Mesothelial cell of epicardium (in vitro differentiated cells): ENCODE data around the gene CACUL1. TPM values are rescaled to one million over a fixed set of nuclear protein-coding genes. Genes with fewer than 3 reads are reported as not detected.

Source experiments
- DNase-seq, 2 experiments: peaks; one replicate each; pipeline ENCODE4 v3.0.0; 2021; ENCODE audit warnings: low spot score in 2 of 2; ENCODE audit not compliant: unreplicated experiment in 2 of 2
- H3K27ac Mint-ChIP-seq: 2 replicates; pipeline ENCODE4 v1.8.0; 2021; ENCODE audit warnings: mixed read lengths
- H3K27me3 Mint-ChIP-seq: 2 replicates; pipeline ENCODE4 v1.8.0; 2021; ENCODE audit warnings: low read depth, mixed read lengths
- H3K36me3 Mint-ChIP-seq: 2 replicates; pipeline ENCODE4 v1.8.0; 2021; ENCODE audit warnings: mixed read lengths
- H3K4me1 Mint-ChIP-seq: 2 replicates; pipeline ENCODE4 v1.8.0; 2021; ENCODE audit warnings: mixed read lengths
- H3K4me3 Mint-ChIP-seq: 2 replicates; pipeline ENCODE4 v1.8.0; 2021; ENCODE audit warnings: mild to moderate bottlenecking, moderate library complexity, mixed read lengths
- H3K9me3 Mint-ChIP-seq: 2 replicates; pipeline ENCODE4 v1.8.0; 2021; ENCODE audit warnings: mixed read lengths
- CTCF ChIP-seq: fragments of 200-600 bp; sonication (generic); IDR thresholded peaks from one replicate; pipeline ENCODE4 v1.5.0; 2021; ENCODE audit warnings: antibody characterized with exemption; ENCODE audit not compliant: unreplicated experiment
- total RNA-seq: library from RNA; stranded (reverse); gene quantifications from 3 replicates; pipeline ENCODE4 v1.2.1, GENCODE V29; 2021

CACUL1 gene
- total RNA-seq, 1 donor from 2014 or later: 63.9 TPM

GRCh38 chr10:118689070-118689858, 65.5 kb downstream of the CACUL1 start:
- no peaks in the 10 kb centered on the region for H3K4me1 Mint-ChIP-seq
- no peak for TF ChIP-seq CTCF
- DNase-seq: no peak
- H3K4me3 Mint-ChIP-seq: no peak overlapping the region
- no peaks in the 10 kb centered on the region for H3K27me3 Mint-ChIP-seq
- H3K27ac Mint-ChIP-seq: no peak overlapping the region
- H3K36me3 Mint-ChIP-seq: peaks cover 38% of the 10 kb centered on the region
- no peaks in the 10 kb centered on the region for H3K9me3 Mint-ChIP-seq

- DNase-seq: no peak
- no peak overlapping the region for H3K4me3 Mint-ChIP-seq
- no peaks in the 10 kb centered on the region for H3K27me3 Mint-ChIP-seq
- peaks cover 38% of the 10 kb centered on the region for H3K36me3 Mint-ChIP-seq
- no peak for TF ChIP-seq CTCF
- H3K9me3 Mint-ChIP-seq: no peaks in the 10 kb centered on the region
- H3K27ac Mint-ChIP-seq: no peak overlapping the region
- no peaks in the 10 kb centered on the region for H3K4me1 Mint-ChIP-seq
These were observed 67.3 kb downstream of the CACUL1 start for GRCh38 chr10:118687472-118687871.

GRCh38 chr10:118682533-118682932, 72.2 kb downstream of the CACUL1 start:
- Mint-ChIP-seq H3K36me3 (peaks cover 27% of the 10 kb centered on the region), H3K9me3 (no peaks in the 10 kb centered on the region), H3K27me3 (no peaks in the 10 kb centered on the region), H3K4me1 (no peaks in the 10 kb centered on the region), H3K4me3 (no peak overlapping the region), H3K27ac (no peak overlapping the region)
- no peak for DNase-seq
- no peak for TF ChIP-seq CTCF

GRCh38 chr10:118680197-118680596, 74.6 kb downstream of the CACUL1 start:
- Mint-ChIP-seq H3K36me3 (peaks cover 11% of the 10 kb centered on the region), H3K4me3 (no peak overlapping the region), H3K27ac (no peak overlapping the region), H3K9me3 (no peaks in the 10 kb centered on the region), H3K4me1 (no peaks in the 10 kb centered on the region), H3K27me3 (no peaks in the 10 kb centered on the region)
- no peak for DNase-seq
- TF ChIP-seq CTCF: no peak

- Mint-ChIP-seq H3K4me1 (peaks cover 6% of the 10 kb centered on the region), H3K27me3 (no peaks in the 10 kb centered on the region), H3K4me3 (no peak overlapping the region), H3K9me3 (no peaks in the 10 kb centered on the region), H3K27ac (no peak overlapping the region), H3K36me3 (peaks cover 6% of the 10 kb centered on the region)
- no peak for DNase-seq
- no peak for TF ChIP-seq CTCF
These were observed 80.4 kb downstream of the CACUL1 start for GRCh38 chr10:118674226-118674919.
